Panc1 (cell line): ENCODE measurements around the gene ELFN1.

Experiments
- CTCF ChIP-seq: fragments of 450-650 bp; IDR thresholded peaks from 2 replicates; pipeline ENCODE4 v1.5.1; 2017; ENCODE audit warnings: mild to moderate bottlenecking
- POLR2AphosphoS5 ChIP-seq: IDR thresholded peaks from 2 replicates; pipeline ENCODE4 v1.6.1; 2012; ENCODE audit warnings: mild to moderate bottlenecking, low read depth, low read length, moderate library complexity

GRCh38 chr7:1641173-1641572, 28.9 kb upstream of the ELFN1 start:
- TF ChIP-seq CTCF: no peak
- TF ChIP-seq POLR2AphosphoS5: no peak
